ENCODE data around the gene SLC39A11.
"Not testable (repeated sequence)": the region's sequence is repeated elsewhere in the genome, so short reads cannot be mapped to it uniquely, and the experiment has no call there.

SLC39A11 gene

DNA sequence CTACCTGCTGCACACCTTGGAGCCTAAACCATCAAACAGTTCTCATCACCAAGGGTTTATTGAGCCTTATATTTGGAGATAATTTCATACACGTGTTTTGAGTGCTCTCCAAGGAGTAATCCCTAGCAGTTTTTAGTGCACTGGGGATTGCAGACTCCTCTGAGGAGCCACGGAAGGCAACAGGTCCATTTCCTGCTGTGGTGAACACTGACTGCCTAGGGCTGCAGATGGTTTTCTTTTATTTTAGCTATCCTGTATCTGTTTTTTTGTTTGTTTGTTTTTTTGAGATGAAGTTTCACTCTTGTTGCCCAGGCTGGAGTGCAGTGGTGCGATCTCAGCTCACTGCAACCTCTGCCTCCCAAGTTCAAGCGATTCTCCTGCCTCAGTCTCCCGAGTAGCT, 93.0 kb downstream of the SLC39A11 start:
- DNase-seq, result not testable (repeated sequence)

DNA sequence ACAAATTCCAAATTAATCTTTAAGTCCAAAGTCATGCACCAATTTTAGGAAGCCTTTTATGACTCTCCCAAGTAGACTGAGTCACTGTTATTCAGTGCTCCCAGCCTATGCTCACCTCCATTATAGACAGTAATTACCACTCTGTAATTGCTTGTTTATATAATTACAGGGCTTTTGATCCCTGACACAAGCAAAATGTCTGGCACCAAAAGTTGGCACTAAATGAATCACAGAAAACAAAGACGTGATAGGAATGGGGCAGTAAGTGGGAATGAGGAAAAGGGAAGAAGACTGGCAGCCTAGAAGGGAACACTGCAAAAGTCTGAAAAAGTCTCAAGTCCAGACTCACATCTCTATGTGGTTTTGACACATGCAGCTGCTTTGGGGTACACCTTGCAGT, 94.1 kb downstream of the SLC39A11 start:
- DNase-seq, result no peak

DNA sequence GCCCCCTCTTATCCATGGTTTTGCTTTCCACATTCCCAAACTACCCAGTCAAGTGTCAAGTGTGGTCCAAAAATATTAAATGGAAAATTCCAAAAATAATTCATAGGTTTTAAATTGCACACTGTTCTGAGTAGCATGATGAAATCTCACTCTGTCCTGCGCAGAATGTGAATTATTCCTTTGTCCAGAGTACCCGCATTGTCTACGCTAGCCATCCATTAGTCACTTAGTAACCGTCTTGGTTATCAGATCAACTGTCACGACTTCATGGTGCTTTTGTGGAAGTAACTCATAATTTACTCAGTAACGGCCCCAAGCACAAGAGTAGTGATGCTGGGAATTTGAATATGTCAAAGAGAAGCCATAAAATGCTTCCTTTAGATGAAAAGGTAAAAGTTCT, 94.9 kb downstream of the SLC39A11 start:
- DNase-seq, result no peak

DNA sequence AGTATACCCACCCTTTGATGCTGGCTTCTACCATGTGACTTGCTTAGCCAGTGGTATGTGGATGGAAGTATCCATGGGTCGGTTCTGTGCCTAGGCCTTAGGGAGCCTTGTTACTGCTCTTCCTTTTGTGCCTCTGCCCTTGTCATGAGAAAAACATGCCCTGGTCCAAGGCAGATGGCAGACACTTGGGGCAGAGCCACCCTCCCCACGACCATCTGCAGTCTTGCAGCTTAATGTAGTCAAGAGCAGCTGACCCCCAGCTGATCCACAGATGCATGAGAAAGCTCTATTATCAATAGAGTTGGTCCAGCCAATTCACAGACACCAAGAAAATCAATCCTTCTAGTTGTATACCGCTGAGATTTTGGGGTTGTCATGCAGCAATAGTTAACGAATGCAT, 95.7 kb downstream of the SLC39A11 start:
- no peak for DNase-seq

DNA sequence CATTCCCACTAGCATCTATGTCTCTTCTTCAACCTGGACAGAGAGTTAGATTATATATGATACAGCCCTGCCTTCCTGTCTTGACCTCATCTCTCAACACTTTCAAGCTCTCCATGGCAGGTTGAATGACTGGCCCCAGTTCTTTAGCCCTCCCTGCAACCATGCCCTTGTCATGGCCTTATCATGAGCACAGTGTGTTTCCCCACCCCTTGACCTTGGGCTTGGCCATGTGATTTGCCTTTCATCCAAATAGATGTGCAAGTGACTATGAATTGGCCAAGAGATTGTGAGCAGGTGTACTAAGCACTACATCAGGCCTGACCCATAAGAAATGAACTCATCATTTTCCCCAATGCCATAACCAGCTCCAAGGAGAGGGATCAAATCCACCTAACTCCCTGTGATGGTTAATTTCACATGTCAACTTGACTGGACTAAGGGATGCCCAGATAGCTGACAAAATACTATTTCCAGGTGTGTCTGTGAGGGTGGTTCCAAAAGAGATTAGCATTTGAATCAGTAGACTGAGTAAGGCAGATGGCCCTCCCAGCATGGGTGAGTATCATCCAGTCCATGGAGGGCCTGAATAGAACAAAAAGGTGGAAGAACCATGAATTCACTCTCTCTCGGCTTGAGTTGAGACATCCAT, 97.4 kb downstream of the SLC39A11 start:
- DNase-seq, result no peak

DNA sequence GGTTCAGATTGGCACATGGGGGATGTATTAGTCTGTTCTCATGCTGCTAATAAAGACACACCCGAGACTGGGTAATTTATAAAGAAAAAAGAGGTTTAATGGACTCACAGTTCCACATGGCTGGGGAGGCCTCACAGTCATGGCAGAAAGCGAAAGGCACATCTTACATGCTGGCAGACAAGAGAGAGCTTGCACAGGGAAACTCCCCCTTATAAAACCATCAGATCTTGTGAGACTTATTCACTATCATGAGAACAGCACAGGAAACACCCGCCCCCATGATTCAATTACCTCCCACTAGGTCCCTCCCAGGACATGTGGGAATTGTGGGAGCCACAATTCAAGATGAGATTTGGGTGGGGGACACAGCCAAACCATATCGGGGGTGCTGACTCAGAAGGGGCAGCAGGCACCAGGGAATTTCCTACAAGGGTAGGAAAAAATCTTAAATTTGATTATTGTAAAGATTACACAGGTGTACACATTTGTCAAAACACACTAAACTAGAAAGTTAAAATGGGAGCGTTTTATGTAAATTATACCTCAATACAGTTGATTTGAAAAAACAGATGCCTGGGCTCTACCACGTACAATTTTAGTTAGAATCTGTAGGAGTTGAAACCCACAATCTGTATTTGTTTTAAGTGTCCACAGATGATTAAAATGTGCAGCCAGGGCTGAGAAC, 99.6 kb downstream of the SLC39A11 start:
- DNase-seq, result not testable (repeated sequence)

DNA sequence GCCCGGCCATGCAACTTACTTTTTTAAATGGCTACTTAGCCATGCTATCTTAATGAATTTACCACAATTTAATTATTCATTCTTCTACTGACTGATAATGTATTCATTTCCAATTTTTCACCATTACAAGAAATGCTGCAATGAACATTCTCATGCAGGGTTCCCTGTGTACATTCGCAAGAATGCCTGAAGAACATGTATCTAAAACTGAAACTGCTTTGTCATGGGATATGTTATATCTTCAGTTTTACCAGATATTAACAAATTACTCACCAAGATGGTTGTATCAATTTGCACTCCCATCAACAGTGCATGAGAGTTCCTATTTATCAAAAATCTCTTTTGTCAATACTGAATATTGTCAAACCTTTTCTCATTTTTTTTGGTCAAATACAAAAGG, 100.8 kb downstream of the SLC39A11 start:
- no peak for DNase-seq

DNA sequence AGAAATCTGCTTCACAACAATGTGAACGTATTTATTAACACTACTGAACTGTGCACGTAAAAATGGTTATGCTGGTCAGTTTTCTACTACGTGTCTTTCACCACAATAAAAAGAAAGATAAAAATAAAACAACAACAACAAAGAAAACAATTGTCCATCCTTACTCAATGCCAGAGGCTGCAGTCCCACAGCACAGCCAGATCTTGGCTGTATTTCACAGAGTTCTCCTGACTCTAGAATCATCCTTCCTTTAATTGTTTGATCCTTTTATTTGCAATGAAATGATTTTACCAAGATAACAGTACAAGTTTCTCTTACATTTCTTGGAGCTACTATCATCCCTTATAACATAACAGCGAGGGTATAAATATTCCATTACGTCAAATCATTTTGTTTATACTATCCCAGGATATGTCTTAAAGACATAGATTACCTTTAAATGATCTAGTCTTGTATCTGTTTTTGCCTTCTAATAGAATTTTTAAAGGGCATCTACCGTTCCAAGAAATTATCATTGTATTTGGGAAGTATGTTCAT, 103.3 kb downstream of the SLC39A11 start:
- no peak for DNase-seq

DNA sequence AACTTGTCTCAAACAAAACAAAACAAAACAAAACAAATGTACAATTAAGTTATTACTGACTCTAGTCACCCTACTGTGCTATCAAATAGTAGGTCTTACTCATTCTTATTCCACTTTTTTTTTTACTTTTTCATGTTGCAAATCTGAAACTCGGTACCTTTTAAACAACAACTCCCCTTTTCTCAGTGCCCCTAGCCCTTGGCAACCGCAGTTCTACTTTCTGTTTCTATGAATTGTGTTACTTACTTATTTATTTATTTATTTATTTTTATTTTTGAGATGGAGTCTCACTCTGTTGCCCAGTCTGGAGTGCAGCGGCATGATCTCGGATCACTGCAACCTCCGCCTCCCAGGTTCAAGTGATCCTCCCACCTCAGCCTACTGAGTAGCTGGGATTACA, 104.0 kb downstream of the SLC39A11 start:
- DNase-seq, result no peak

DNA sequence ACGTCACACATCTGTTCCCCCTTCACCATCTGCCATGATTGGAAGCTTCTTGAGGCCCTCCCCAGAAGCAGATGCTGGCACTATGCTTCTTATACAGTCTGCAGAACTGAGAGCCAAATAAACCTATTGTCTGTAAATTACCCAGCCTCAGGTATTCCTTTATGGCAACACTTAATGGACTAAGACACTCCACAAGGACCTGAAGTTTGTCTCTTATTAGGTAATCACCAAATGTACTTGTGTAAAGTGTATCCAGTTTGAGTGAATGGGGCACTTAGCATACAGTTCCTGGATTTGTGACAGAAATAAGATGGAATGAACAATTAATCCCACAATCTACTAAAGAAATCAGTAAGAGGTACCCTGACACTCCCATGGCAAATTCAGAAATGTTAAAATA, 105.3 kb downstream of the SLC39A11 start:
- no peak for DNase-seq

DNA sequence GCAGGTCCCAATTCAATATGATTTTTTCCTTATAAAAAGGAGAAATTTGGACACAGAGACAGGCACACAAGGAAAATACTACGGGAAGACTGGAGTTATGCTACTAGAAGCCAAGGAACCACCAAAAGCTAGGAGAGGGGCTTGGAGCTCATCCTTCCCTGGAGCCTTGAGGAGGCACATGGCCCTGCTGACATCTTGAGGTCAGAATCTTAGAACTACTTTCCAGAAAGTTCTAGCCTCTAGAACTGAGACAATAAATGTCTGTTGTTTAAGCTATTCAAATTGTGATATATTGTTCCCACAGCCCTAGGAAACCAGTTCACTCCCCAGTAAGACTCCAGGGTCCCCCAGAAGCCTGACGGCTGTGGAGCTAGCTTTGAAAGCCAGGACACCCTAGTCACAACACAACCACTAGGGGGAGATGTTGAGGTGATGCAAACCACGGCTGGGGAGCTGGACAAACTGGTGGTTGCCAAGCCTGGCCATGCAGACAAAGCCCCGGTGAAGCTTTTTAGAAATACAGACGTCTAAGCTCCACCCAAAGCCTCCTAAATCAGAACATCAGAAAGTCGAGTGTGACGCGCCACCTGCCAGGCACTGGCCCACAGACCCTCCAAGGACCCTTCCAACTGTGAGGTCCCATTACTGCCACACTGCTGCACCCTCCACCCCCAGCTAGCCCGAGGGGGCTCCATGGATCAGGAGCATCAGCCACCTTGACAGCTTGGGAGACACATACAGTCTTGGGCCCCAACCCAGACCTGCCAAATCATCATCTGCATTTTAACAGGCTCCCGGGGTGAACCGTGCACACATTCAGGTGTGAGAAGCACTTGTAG, 106.4 kb downstream of the SLC39A11 start:
- peak; percentile 43 to 48 for DNase-seq

DNA sequence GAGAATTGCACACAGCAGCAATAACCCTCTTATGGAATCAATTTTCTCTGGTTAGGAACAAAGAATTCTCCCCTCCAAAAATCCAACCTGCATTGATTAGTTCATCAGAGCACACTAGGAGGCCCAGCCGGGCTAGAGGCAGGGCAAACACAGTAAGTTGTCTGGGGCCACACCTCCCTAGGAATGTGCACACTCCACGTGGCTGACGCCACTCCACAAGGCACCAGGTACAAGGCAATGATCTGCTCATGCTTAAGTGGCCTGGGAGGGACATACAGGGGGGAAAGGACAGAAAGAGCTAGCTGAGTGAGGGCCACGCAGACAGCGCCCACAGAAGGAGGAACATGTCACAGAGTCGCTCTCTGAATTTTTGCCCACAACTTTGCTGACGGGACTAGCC, 107.6 kb downstream of the SLC39A11 start:
- no peak for DNase-seq

DNA sequence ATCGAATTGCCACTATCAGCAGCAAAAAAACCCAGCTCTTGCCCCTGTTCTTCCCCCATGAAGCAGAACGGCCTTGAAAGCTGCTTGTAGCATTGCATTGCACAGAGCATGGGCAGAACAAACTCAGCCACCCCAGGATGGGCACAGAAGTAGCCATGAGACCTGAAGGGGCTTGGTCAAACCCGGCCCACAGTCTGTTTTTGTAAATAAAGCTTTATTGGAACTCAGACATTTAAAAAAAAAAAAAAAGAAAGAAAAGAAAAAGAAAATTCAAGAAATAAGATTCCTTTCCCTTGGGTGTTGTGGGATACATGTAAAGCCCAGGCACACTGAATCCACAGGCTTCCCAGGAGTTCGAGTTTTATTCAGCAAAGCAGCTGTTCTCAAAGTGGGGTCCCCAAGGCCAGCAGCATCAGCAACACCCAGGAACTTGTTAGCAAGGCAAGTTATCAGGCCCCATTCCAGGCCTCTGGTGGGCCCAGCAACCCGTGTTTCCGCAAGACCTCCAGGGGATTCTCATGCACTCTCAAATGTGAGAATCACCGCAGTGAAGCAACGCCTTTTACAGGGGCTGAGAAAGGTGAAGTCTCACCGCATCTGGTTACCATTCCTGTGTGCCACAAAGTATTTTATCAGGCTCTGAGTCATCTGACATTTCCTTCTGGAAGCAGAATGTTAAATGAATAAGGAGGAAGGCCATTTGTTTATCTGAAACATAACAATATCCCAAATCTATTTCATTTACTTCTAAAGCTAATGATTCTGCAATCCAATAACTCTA, 108.2 kb downstream of the SLC39A11 start:
- no peak for DNase-seq

DNA sequence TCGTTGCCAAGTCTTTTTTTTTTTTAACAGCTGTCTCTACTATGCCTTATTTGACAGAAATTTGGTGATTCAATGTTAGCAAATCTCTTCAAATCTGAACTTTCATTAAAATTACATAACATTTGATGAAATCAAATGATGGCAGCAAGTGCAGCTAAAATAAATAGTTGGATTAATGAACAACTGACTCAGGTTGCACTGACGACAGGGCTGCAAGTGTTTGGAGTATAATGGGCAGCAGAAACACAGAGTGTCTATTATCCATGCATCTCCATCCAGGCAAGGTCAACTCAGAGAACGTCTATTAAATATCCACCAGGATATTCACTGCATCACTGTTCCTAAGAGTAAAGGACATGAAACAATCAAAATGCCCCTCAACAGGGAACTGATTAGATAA, 109.8 kb downstream of the SLC39A11 start:
- no peak for DNase-seq

DNA sequence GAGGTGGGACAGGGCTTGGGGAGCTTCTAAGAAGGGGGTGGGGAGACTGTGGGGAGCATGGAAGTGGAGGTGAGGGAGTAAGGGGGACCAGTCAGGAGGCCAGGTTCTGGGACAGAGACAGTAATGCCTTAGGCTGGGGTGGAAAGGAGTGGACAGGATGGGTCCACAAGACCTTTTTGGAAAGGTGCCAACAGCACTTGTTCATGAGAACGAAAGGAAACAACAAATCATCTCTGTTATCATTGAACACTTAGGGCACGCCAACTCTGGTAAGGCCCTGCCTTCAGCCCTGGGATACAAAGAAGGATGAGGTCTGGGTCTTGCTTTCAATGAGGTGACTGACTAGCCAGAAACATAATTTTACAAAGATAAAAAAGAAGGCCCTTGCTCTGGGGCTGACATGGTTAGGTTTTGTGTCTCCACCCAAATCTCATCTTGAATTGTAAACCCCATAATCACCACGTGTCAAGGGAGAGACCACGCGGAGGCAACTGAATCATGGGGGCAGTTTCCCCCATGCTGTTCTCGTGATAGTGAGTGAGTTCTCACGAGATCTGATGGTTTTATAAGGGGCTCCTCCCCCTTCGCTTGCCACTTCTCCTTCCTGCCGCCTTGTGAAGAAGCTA, 113.8 kb downstream of the SLC39A11 start:
- no peak for DNase-seq

DNA sequence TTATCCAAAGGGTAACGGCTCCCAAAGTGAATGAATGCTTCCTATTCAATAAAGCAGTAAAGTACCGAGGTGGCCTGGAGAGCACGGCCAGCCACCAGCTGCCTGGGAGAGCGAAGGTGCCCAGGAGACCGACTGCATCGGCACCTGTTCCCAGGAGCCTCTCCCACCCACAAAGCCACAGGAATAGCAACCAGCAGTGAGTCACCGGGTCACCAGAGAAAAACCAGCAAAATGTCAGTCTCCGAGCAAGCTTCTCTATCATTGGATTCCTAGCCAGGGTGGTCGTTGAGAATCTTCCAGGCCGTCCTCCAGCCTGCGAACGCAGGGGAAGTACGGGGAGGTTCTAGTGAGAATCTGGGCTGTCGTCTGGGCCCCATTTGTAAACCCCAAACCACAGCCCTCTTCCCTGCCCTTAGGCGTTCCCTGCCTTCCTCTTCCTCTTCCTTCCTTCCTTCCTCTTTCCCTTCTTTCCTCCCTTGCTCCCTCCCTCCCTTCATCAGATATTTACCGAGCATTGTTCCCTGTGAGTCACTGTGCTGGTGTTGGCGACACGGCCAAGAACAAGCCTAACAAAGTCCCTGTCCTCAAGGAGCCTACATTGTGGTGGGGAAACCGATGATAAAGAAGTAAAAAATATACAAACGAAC, 114.6 kb downstream of the SLC39A11 start:
- no peak for DNase-seq

DNA sequence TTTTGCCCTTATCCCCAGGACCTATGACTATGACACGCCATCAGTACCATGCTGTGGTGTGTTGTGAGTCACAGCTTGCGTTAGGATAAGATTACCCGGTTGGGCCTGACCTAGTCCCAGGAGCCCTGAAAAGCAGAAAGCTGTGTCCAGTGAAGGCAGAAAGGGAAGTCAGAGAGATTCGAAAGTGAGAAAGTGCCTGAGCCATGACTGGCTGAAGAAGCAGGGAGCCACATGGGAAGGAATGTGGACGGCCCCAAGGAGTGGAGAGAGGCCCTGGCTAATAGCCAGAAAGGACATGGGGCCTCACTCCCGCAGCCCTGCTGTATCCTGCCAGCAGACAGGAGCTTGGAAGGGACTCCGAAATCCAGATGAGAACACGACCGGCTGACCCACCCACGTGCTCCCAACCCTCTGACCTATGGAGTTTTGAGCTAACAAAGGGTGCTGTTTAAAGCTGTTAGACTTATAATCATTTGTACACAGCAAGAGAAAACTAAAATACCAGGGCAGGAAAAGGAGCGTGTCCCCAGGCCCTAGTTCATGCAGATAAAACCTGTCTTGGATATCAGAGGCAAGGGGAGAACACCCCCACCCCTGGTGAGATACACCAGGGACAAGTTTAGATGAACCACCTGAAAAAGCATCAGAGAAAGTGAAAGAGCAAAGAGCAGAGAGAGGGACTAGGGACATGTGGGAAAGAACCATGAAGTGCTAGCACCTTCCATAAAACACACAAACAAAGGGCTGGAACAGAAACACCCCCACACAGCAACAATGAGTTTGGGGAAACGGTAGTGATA, 115.3 kb downstream of the SLC39A11 start:
- no peak for DNase-seq

DNA sequence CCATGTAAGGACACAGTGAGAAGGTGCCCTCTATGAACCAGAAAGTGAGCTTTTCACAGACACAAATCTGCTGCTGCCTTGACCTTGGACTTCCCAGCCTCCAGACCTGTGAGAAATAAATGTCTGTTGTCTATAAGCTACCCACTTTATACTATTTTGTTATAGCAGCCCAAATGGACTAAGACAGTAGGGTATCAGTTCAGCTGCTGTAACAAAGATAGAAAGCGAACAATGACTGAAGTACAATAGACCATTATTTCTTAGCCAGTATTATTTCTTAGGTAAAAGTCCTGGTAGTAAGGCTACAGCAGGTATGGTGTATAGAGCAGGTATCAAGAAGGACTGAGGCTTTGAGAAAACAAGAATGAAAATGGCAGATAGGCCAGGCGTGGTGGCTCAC, 117.0 kb downstream of the SLC39A11 start:
- no peak for DNase-seq

DNA sequence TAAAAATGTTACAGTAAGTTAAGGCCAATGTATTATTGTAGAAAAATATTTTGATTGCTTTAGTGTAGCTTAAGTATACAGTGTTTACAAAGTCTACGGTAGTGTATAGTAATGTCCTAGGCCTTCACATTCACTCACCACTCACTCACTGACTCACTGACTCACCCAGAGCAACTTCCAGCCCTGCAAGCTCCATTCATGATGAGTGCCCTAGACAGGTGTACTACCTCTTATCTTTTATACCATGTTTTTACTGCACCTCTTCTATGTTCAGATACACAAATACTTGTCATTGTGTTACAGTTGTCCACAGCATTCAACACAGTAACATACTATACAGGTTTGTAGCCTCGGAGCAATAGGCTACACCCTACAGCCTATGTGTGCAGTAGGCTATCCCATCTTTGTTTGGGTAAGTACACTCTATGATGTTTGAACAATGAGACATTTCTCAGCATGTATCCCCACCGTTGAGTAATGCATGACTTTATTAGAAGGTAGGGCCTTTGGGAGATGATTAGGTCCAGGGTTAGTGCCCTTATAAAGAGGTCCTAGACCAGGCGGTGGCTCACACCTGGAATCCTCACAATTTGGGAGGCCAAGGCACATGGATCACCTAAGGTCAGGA, 117.8 kb downstream of the SLC39A11 start:
- DNase-seq, result no peak

DNA sequence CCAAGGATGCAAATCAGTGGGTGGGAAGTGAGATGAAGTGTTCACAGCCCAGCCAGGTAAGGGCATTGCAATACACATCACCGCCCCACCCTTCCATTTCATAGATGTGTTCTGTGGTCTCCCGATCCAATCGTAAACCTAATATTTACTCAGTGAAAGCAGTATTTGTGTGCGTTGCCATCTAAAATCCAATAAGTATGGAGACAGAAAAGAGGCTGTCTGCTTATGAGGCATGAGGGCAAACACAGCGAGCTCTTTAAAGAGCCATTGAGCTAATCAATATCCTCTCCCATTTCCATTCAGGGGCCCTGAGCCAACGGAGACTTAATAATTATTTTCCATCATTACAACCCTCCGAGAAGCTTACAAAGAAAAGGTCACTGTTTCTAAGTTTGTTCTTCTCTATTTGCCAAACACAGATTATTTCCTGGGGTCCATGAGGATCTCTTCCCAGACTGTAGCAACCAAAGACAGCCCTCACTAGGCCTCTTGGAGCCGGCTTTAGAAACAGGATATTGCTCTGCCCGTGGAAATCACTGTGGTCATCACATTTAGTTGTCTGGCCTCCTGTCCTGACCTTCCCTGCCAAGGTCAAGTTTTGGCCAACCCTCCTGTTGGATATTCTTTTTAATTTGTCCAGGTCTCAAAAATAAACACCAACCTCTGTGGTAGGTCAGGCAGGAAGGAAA, 120.1 kb downstream of the SLC39A11 start:
- no peak for DNase-seq
